H9 (cell line): Measurements from ENCODE around the gene SEMA5A. TPM values are rescaled to one million over a fixed set of nuclear protein-coding genes. Genes with fewer than 3 reads are reported as not detected.

Experiments
- DNase-seq: peaks from one replicate; pipeline ENCODE4 v3.0.0-alpha.2; 2017
- H2AFZ ChIP-seq: one replicate; pipeline ENCODE4 v1.6.1; 2013; ENCODE audit warnings: mild to moderate bottlenecking, low read length, control low read depth, moderate library complexity
- H2AK5ac ChIP-seq: 2 replicates; pipeline ENCODE4 v1.6.1; 2013; ENCODE audit warnings: low read length, control low read depth, mixed read lengths; ENCODE audit not compliant: insufficient read length
- H2BK120ac ChIP-seq: one replicate; pipeline ENCODE4 v1.6.1; 2013; ENCODE audit warnings: low read depth, mild to moderate bottlenecking, low read length, control low read depth, inconsistent platforms; ENCODE audit not compliant: poor library complexity, severe bottlenecking
- H2BK12ac ChIP-seq: 2 replicates; pipeline ENCODE4 v1.6.1; 2013; ENCODE audit warnings: low read length, control low read depth, mixed read lengths, low read depth; ENCODE audit not compliant: insufficient read length
- H2BK15ac ChIP-seq: 2 replicates; pipeline ENCODE4 v1.6.1; 2013; ENCODE audit warnings: low read depth, low read length, control low read depth
- H2BK20ac ChIP-seq: one replicate; pipeline ENCODE4 v1.6.1; 2013; ENCODE audit warnings: low read depth, mild to moderate bottlenecking, low read length, control low read depth, inconsistent platforms; ENCODE audit not compliant: poor library complexity, severe bottlenecking
- H2BK5ac ChIP-seq: 2 replicates; pipeline ENCODE4 v1.6.1; 2013; ENCODE audit warnings: low read length, control low read depth, mixed read lengths; ENCODE audit not compliant: insufficient read length
- H3K14ac ChIP-seq: 2 replicates; pipeline ENCODE4 v1.6.1; 2013; ENCODE audit warnings: low read length, control low read depth; ENCODE audit not compliant: insufficient read depth
- H3K18ac ChIP-seq: 2 replicates; pipeline ENCODE4 v1.6.1; 2013; ENCODE audit warnings: low read depth, mild to moderate bottlenecking, mixed read lengths, low read length, control low read depth; ENCODE audit not compliant: insufficient read length
- H3K23ac ChIP-seq: 2 replicates; pipeline ENCODE4 v1.6.1; 2013; ENCODE audit warnings: low read length, control low read depth, mixed read lengths, low read depth; ENCODE audit not compliant: insufficient read length
- H3K23me2 ChIP-seq: 2 replicates; pipeline ENCODE4 v1.6.1; 2013; ENCODE audit warnings: low read depth, mild to moderate bottlenecking, mixed read lengths, low read length, control low read depth; ENCODE audit not compliant: insufficient read length, poor library complexity, severe bottlenecking
- H3K27ac ChIP-seq: 2 replicates; pipeline ENCODE4 v1.5.1; 2013; ENCODE audit warnings: low read length, control low read depth, mixed read lengths, low read depth; ENCODE audit not compliant: insufficient read length
- H3K27me3 ChIP-seq: 2 replicates; pipeline ENCODE4 v1.6.1; 2013; ENCODE audit warnings: low read length, control low read depth, inconsistent platforms; ENCODE audit not compliant: insufficient read depth
- H3K4ac ChIP-seq: 2 replicates; pipeline ENCODE4 v1.6.1; 2013; ENCODE audit warnings: low read depth, mild to moderate bottlenecking, control low read depth, inconsistent platforms, low read length, moderate library complexity
- H3K4me1 ChIP-seq: 2 replicates; pipeline ENCODE4 v1.6.1; 2013; ENCODE audit warnings: low read length, control low read depth, inconsistent platforms; ENCODE audit not compliant: insufficient read depth
- H3K4me2 ChIP-seq: 2 replicates; pipeline ENCODE4 v1.6.1; 2013; ENCODE audit warnings: low read length, control low read depth, mixed read lengths; ENCODE audit not compliant: insufficient read length, insufficient read depth
- H3K56ac ChIP-seq: 2 replicates; pipeline ENCODE4 v1.6.1; 2013; ENCODE audit warnings: low read depth, mild to moderate bottlenecking, mixed read lengths, low read length, control low read depth; ENCODE audit not compliant: insufficient read length
- H3K79me1 ChIP-seq: 2 replicates; pipeline ENCODE4 v1.6.1; 2013; ENCODE audit warnings: low read depth, mild to moderate bottlenecking, moderate library complexity, low read length, control low read depth, inconsistent platforms; ENCODE audit not compliant: insufficient read depth, poor library complexity, severe bottlenecking
- H3K79me2 ChIP-seq: 2 replicates; pipeline ENCODE4 v1.6.1; 2013; ENCODE audit warnings: low read length, control low read depth, inconsistent platforms; ENCODE audit not compliant: insufficient read depth
- H3K9ac ChIP-seq: 2 replicates; pipeline ENCODE4 v1.6.1; 2013; ENCODE audit warnings: low read length, control low read depth, mixed read lengths; ENCODE audit not compliant: insufficient read length; ENCODE audit errors: extremely low read depth
- H3K9me3 ChIP-seq: one replicate; pipeline ENCODE4 v1.6.1; 2013; ENCODE audit warnings: low read depth, low read length, inconsistent platforms; ENCODE audit not compliant: control insufficient read depth
- H3T11ph ChIP-seq: one replicate; pipeline ENCODE4 v1.6.1; 2013; ENCODE audit warnings: mild to moderate bottlenecking, low read length, control low read depth, inconsistent platforms
- H4K20me1 ChIP-seq: one replicate; pipeline ENCODE4 v1.6.1; 2013; ENCODE audit not compliant: control insufficient read depth, insufficient read length, insufficient read depth
- H4K5ac ChIP-seq: 2 replicates; pipeline ENCODE4 v1.6.1; 2013; ENCODE audit warnings: low read depth, mild to moderate bottlenecking, mixed read lengths, low read length, control low read depth; ENCODE audit not compliant: insufficient read length
- H4K8ac ChIP-seq: replicated peaks from 2 replicates; pipeline ENCODE4 v1.6.1; 2013; ENCODE audit warnings: low read length, control low read depth, mixed read lengths, low read depth; ENCODE audit not compliant: insufficient read length
- H4K91ac ChIP-seq: 2 replicates; pipeline ENCODE4 v1.6.1; 2013; ENCODE audit warnings: low read depth, mild to moderate bottlenecking, moderate library complexity, mixed read lengths, low read length, control low read depth; ENCODE audit not compliant: insufficient read length
- H3K27ac Mint-ChIP-seq, 3 experiments: 2 replicates in 2 of 3; 3 replicates in 1 of 3; pipeline ENCODE4 v1.8.0; 2020 to 2021; ENCODE audit warnings: mixed read lengths in 3 of 3, mild to moderate bottlenecking in 1 of 3, moderate library complexity in 1 of 3
- H3K27me3 Mint-ChIP-seq: 2 replicates; pipeline ENCODE4 v1.8.0; 2021; ENCODE audit warnings: low read depth, mild to moderate bottlenecking, moderate library complexity, mixed read lengths
- H3K36me3 Mint-ChIP-seq, 3 experiments: 2 replicates in 2 of 3; 3 replicates in 1 of 3; pipeline ENCODE4 v1.8.0; 2020 to 2021; ENCODE audit warnings: low read depth in 3 of 3, mixed read lengths in 3 of 3; ENCODE audit not compliant: insufficient read depth in 1 of 3
- H3K4me1 Mint-ChIP-seq, 2 experiments: 2 replicates each; pipeline ENCODE4 v1.8.0; 2020; ENCODE audit warnings: mixed read lengths in 2 of 2
- H3K4me3 Mint-ChIP-seq, 2 experiments: 2 replicates in 1 of 2; 3 replicates in 1 of 2; pipeline ENCODE4 v1.8.0; 2020 to 2021; ENCODE audit warnings: mild to moderate bottlenecking in 2 of 2, mixed read lengths in 2 of 2, moderate library complexity in 1 of 2
- H3K9me3 Mint-ChIP-seq, 2 experiments: 2 replicates in 1 of 2; 3 replicates in 1 of 2; pipeline ENCODE4 v1.8.0; 2020; ENCODE audit warnings: mild to moderate bottlenecking in 2 of 2, mixed read lengths in 2 of 2, moderate library complexity in 1 of 2
- CTCF ChIP-seq: fragments of 200-600 bp; sonication (generic); conservative IDR thresholded peaks from 3 replicates; pipeline ENCODE4 v1.8.0; 2021; ENCODE audit warnings: antibody characterized with exemption, mild to moderate bottlenecking
- WGBS: extraction: QIAGEN DNeasy Blood & Tissue Kit; methylation state at CpG from one replicate; pipeline ENCODE4 v1.1.7; 2013; ENCODE audit warnings: missing lambda C conversion rate, low lambda C conversion rate, mixed read lengths; ENCODE audit not compliant: insufficient read length; ENCODE audit errors: extremely low coverage; 5-methylcytosine and 5-hydroxymethylcytosine counted together
- total RNA-seq: library from RNA; stranded (reverse); gene quantifications from 2 replicates; pipeline ENCODE4 v1.2.1, GENCODE V29; 2021

SEMA5A gene
- total RNA-seq, 1 experiment from 2014 or later = 4.3 TPM

GRCh38 chr5:9340085-9340484, 205.8 kb downstream of the SEMA5A start:
- no peak overlapping the region for H2BK5ac ChIP-seq
- H3K9me3 ChIP-seq = no peaks in the 10 kb centered on the region
- H3K4me1 ChIP-seq = no peaks in the 10 kb centered on the region
- H3K23me2 ChIP-seq = no peaks in the 10 kb centered on the region
- no peaks in the 10 kb centered on the region for H4K20me1 ChIP-seq
- WGBS = no CpG with 5 or more reads among the region's 2 CpGs
- Mint-ChIP-seq H3K4me1 (no peaks in the 10 kb centered on the region), H3K27ac (no peak overlapping the region), H3K27me3 (no peaks in the 10 kb centered on the region; the same call in 1 of the 2 replicates), H3K9me3 (peaks cover 0 to 2% of the 10 kb centered on the region in 2 experiments; a peak in 2 of 5 replicates), H3K4me3 (no peak overlapping the region), H3K36me3 (peaks cover 2 to 6% (median 4%) of the 10 kb centered on the region in 3 experiments; a peak in 5 of 7 replicates)
- DNase-seq = no peak
- no peak overlapping the region for H3K4me2 ChIP-seq
- H4K8ac ChIP-seq = no peak overlapping the region
- H4K91ac ChIP-seq = no peak overlapping the region
- no peak overlapping the region for H2BK15ac ChIP-seq
- no peaks in the 10 kb centered on the region for H3K79me1 ChIP-seq
- H2AK5ac ChIP-seq = no peak overlapping the region
- H2AFZ ChIP-seq = no peak overlapping the region
- no peak overlapping the region for H3K27ac ChIP-seq
- H3K9ac ChIP-seq = no peak overlapping the region
- no peak overlapping the region for H3K18ac ChIP-seq
- no peak overlapping the region for H3K14ac ChIP-seq
- no peak overlapping the region for H3K23ac ChIP-seq
- no peak overlapping the region for H3T11ph ChIP-seq
- no peak overlapping the region for H3K56ac ChIP-seq
- H4K5ac ChIP-seq = no peak overlapping the region
- H2BK20ac ChIP-seq = no peak overlapping the region
- no peak overlapping the region for H3K4ac ChIP-seq
- no peak overlapping the region for H2BK120ac ChIP-seq
- H2BK12ac ChIP-seq = no peak overlapping the region
- TF ChIP-seq CTCF = no peak
- no peaks in the 10 kb centered on the region for H3K27me3 ChIP-seq
- no peaks in the 10 kb centered on the region for H3K79me2 ChIP-seq
